GM19099 (cell line): ENCODE measurements around the gene SMIM43.

Experiments
- POLR2A ChIP-seq: IDR thresholded peaks from 3 replicates; pipeline ENCODE4 v1.6.1; 2011; ENCODE audit warnings: low read depth; ENCODE audit not compliant: insufficient read length; ENCODE audit errors: extremely low read depth

The SMIM43 gene

GRCh38 chr4:121724671-121725070 is 40.3 kb downstream of the SMIM43 start:
- TF ChIP-seq POLR2A, result no peak

GRCh38 chr4:121721700-121722099 is 43.3 kb downstream of the SMIM43 start:
- TF ChIP-seq POLR2A, result no peak

- no peak for TF ChIP-seq POLR2A
Observed at GRCh38 chr4:121720109-121720508, 44.9 kb downstream of the SMIM43 start.

GRCh38 chr4:121717680-121718237 is 47.2 kb downstream of the SMIM43 start:
- TF ChIP-seq POLR2A, result no peak

- TF ChIP-seq POLR2A, result no peak
Observed at GRCh38 chr4:121714548-121714947, 50.4 kb downstream of the SMIM43 start.

GRCh38 chr4:121712783-121713182 is 52.2 kb downstream of the SMIM43 start:
- TF ChIP-seq POLR2A, result no peak

- TF ChIP-seq POLR2A, result no peak
Observed at GRCh38 chr4:121712001-121712651, 52.8 kb downstream of the SMIM43 start.

GRCh38 chr4:121711263-121712000 is 53.5 kb downstream of the SMIM43 start:
- TF ChIP-seq POLR2A, result no peak

GRCh38 chr4:121709766-121710405 is 55.1 kb downstream of the SMIM43 start:
- no peak for TF ChIP-seq POLR2A
